Right lobe of liver (tissue), 4 donors: Measurements from ENCODE around the gene ABL2.

ENCODE experiments used
- POLR2A ChIP-seq: fragments of 450-650 bp; IDR thresholded peaks from one replicate; pipeline ENCODE4 v1.6.1; 2017; ENCODE audit warnings: antibody characterized with exemption, mild to moderate bottlenecking
- TF ChIP-seq, protein P1 (sequence below), 4 donors: fragments of 200-600 bp in 3 of 4; fragments of 450-650 bp in 1 of 4; IDR thresholded peaks; one replicate each; pipeline versions ENCODE4 v1.5.1 to v1.8.0; 2016 to 2022; ENCODE audit warnings: antibody characterized with exemption in 4 of 4, mild to moderate bottlenecking in 2 of 4
- donor health status: DM: no; HTN: no; CAD: no.
- donor health status: DM: no; HTN: no; CAD: no.
- donor health status: DM: no; HTN: yes; CAD: no.

DNA sequence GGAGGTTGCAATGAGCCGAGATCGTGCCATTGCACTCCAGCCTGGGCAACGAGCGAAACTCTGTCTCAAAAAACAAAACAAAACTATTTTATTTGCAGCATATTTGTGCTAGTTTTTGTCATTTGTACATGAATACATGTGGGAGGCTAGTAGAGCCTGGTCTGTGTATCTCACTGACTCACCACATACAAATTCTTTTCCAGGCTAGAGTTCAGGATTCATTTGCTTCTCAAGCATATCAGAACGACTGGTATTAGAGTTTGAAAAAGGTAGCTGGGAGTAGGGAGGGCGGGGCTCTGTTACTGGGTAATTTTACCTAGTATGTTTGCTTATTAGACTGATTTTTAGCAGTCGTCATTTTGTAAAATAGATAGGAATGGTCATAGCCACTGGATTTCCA lies 152.1 kb downstream of the ABL2 start:
- TF ChIP-seq, protein P1, sequence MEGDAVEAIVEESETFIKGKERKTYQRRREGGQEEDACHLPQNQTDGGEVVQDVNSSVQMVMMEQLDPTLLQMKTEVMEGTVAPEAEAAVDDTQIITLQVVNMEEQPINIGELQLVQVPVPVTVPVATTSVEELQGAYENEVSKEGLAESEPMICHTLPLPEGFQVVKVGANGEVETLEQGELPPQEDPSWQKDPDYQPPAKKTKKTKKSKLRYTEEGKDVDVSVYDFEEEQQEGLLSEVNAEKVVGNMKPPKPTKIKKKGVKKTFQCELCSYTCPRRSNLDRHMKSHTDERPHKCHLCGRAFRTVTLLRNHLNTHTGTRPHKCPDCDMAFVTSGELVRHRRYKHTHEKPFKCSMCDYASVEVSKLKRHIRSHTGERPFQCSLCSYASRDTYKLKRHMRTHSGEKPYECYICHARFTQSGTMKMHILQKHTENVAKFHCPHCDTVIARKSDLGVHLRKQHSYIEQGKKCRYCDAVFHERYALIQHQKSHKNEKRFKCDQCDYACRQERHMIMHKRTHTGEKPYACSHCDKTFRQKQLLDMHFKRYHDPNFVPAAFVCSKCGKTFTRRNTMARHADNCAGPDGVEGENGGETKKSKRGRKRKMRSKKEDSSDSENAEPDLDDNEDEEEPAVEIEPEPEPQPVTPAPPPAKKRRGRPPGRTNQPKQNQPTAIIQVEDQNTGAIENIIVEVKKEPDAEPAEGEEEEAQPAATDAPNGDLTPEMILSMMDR (IDR thresholded peaks at IDR 0.05), result no peak
- no peak for TF ChIP-seq POLR2A
